GM18867 (cell line): ENCODE results near the gene MMP24.
"Not testable (repeated sequence)": the region's sequence is repeated elsewhere in the genome, so short reads cannot be mapped to it uniquely, and the experiment has no call there.

ENCODE experiments used
- ATAC-seq: cut with Tn5 transposase; IDR thresholded peaks from one replicate; pipeline ENCODE4 v1.9.1; 2021; ENCODE audit warnings: mild to moderate bottlenecking, moderate library complexity; ENCODE audit not compliant: unreplicated experiment

Gene MMP24

GRCh38 chr20:35253010-35253409 is 26.5 kb downstream of the MMP24 start:
- ATAC-seq = no peak

- ATAC-seq = no peak
These were observed 28.0 kb downstream of the MMP24 start for GRCh38 chr20:35254448-35254999.

GRCh38 chr20:35257175-35257909 is 30.9 kb downstream of the MMP24 start:
- no peak for ATAC-seq

- no peak for ATAC-seq
These were observed 33.9 kb downstream of the MMP24 start for GRCh38 chr20:35260426-35260825.

GRCh38 chr20:35262321-35262720 is 35.8 kb downstream of the MMP24 start:
- ATAC-seq = not testable (repeated sequence)

- ATAC-seq = not testable (repeated sequence)
These were observed 36.4 kb downstream of the MMP24 start for GRCh38 chr20:35262731-35263531.

- ATAC-seq = no peak
These were observed 37.2 kb downstream of the MMP24 start for GRCh38 chr20:35263532-35264341.

GRCh38 chr20:35264755-35265154 is 38.3 kb downstream of the MMP24 start:
- ATAC-seq = no peak

- no peak for ATAC-seq
These were observed 40.6 kb downstream of the MMP24 start for GRCh38 chr20:35267092-35267491.

- no peak for ATAC-seq
These were observed 42.7 kb downstream of the MMP24 start for GRCh38 chr20:35269055-35269781.

GRCh38 chr20:35270021-35270902 is 43.8 kb downstream of the MMP24 start:
- no peak for ATAC-seq

GRCh38 chr20:35271073-35271882 is 44.8 kb downstream of the MMP24 start:
- no peak for ATAC-seq

GRCh38 chr20:35271904-35272303 is 45.4 kb downstream of the MMP24 start:
- no peak for ATAC-seq

GRCh38 chr20:35273449-35274171 is 47.1 kb downstream of the MMP24 start:
- ATAC-seq = no peak

- no peak for ATAC-seq
These were observed 47.9 kb downstream of the MMP24 start for GRCh38 chr20:35274172-35275092.

- ATAC-seq = no peak
These were observed 49.3 kb downstream of the MMP24 start for GRCh38 chr20:35275741-35276251.

- ATAC-seq = no peak
These were observed 49.9 kb downstream of the MMP24 start for GRCh38 chr20:35276408-35276807.
